ENCODE results near the gene BAZ1A. TPM values are rescaled to one million over a fixed set of nuclear protein-coding genes. Genes with fewer than 3 reads are reported as not detected.

Gene BAZ1A
- total RNA-seq, 4 donors from 2014 or later: 11.6 to 18.5 (median 14.7) TPM

GRCh38 chr14:34797747-34798583 is 77.2 kb downstream of the BAZ1A start:
- DNase-seq (no peak), ATAC-seq (no peak)
- H3K9me3 ChIP-seq: no peaks in the 10 kb centered on the region
- H3K4me3 ChIP-seq: no peak overlapping the region
- TF ChIP-seq POLR2A (IDR thresholded peaks at IDR 0.05): no peak
- TF ChIP-seq, protein P1, sequence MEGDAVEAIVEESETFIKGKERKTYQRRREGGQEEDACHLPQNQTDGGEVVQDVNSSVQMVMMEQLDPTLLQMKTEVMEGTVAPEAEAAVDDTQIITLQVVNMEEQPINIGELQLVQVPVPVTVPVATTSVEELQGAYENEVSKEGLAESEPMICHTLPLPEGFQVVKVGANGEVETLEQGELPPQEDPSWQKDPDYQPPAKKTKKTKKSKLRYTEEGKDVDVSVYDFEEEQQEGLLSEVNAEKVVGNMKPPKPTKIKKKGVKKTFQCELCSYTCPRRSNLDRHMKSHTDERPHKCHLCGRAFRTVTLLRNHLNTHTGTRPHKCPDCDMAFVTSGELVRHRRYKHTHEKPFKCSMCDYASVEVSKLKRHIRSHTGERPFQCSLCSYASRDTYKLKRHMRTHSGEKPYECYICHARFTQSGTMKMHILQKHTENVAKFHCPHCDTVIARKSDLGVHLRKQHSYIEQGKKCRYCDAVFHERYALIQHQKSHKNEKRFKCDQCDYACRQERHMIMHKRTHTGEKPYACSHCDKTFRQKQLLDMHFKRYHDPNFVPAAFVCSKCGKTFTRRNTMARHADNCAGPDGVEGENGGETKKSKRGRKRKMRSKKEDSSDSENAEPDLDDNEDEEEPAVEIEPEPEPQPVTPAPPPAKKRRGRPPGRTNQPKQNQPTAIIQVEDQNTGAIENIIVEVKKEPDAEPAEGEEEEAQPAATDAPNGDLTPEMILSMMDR (IDR thresholded peaks at IDR 0.05 in 4 of 5, conservative IDR thresholded peaks at IDR 0.05 in 1 of 5): no peak
- no peaks in the 10 kb centered on the region for H3K4me1 ChIP-seq
- no peak overlapping the region for H3K27ac ChIP-seq
- intact Hi-C loops (cut with DNase I; ENCODE audit: low total_unique reads) (no loop called here), in situ Hi-C loops (cut with MboI; ENCODE audit: low sequenced_read_pairs in 4 of 4) (no loop called here)
- no peaks in the 10 kb centered on the region for H3K27me3 ChIP-seq
- peaks cover 0 to 77% of the 10 kb centered on the region in 2 donors for H3K36me3 ChIP-seq

GRCh38 chr14:34796902-34797301 is 78.3 kb downstream of the BAZ1A start:
- H3K4me1 ChIP-seq: no peaks in the 10 kb centered on the region
- no peaks in the 10 kb centered on the region for H3K27me3 ChIP-seq
- DNase-seq: no peak
- ATAC-seq: no peak
- no peak overlapping the region for H3K27ac ChIP-seq
- no peak overlapping the region for H3K4me3 ChIP-seq
- no peak for TF ChIP-seq POLR2A (IDR thresholded peaks at IDR 0.05)
- TF ChIP-seq, protein P1 (IDR thresholded peaks at IDR 0.05 in 4 of 5, conservative IDR thresholded peaks at IDR 0.05 in 1 of 5): no peak
- peaks cover 0 to 77% of the 10 kb centered on the region in 2 donors for H3K36me3 ChIP-seq
- in situ Hi-C loops (cut with MboI; ENCODE audit: low sequenced_read_pairs in 4 of 4): no loop called here
- H3K9me3 ChIP-seq: no peaks in the 10 kb centered on the region
- intact Hi-C loops (cut with DNase I; ENCODE audit: low total_unique reads): no loop called here

DNA sequence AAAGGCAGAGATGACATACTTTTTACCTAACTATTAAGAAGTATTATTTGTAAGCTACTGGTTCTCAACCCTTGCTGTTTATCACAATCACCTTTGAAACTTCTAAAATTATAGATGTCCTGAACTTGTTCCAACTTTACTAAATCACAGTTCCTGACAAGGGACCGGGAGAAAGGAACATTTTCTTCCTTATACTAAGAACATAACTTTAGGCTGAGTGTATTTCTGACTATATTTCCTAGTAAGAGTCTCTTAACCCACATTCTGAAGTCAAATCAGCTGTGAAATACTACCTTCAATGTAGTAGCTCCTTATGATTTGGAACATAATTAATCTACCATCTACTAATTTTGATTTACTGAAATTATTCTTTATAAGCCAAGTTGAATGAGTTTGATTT is 80.2 kb downstream of the BAZ1A start:
- no peak overlapping the region for H3K4me3 ChIP-seq
- peaks cover 0 to 76% of the 10 kb centered on the region in 2 donors for H3K36me3 ChIP-seq
- no peaks in the 10 kb centered on the region for H3K9me3 ChIP-seq
- no peaks in the 10 kb centered on the region for H3K27me3 ChIP-seq
- H3K27ac ChIP-seq: no peak overlapping the region
- DNase-seq: no peak
- TF ChIP-seq, protein P1 (IDR thresholded peaks at IDR 0.05 in 4 of 5, conservative IDR thresholded peaks at IDR 0.05 in 1 of 5): no peak
- TF ChIP-seq POLR2A (IDR thresholded peaks at IDR 0.05): no peak
- in situ Hi-C loops (cut with MboI; ENCODE audit: low sequenced_read_pairs in 4 of 4) (no loop called here), intact Hi-C loops (cut with DNase I; ENCODE audit: low total_unique reads) (no loop called here)
- no peaks in the 10 kb centered on the region for H3K4me1 ChIP-seq
- no peak for ATAC-seq

DNA sequence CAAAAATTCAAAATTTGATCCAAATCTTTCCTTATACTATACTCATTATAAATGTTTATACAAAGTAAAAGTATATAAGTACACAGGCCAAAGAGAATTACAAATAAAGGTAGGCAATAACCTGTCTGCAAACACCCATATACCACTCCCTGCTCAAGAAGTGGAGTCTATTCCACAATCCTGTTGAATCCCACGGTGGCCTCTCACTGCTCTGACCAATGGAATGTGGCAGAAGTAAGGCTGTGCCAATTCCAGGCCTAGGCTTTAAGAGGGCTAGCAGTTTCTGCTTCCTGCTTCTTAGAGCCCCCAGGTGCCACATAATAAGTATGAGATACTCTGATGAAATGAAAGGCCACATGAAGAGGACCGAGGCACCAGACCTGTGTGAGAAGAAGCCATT is 80.9 kb downstream of the BAZ1A start:
- Histone ChIP-seq H3K27me3 (no peaks in the 10 kb centered on the region), H3K9me3 (no peaks in the 10 kb centered on the region), H3K4me3 (no peak overlapping the region), H3K27ac (no peak overlapping the region), H3K4me1 (no peaks in the 10 kb centered on the region), H3K36me3 (peaks cover 0 to 69% of the 10 kb centered on the region in 2 donors)
- TF ChIP-seq, protein P1 (IDR thresholded peaks at IDR 0.05 in 4 of 5, conservative IDR thresholded peaks at IDR 0.05 in 1 of 5): no peak
- no peak for TF ChIP-seq POLR2A (IDR thresholded peaks at IDR 0.05)
- no peak for DNase-seq
- in situ Hi-C loops (cut with MboI; ENCODE audit: low sequenced_read_pairs in 4 of 4): no loop called here
- ATAC-seq: no peak
- intact Hi-C loops (cut with DNase I; ENCODE audit: low total_unique reads): no loop called here
